Neural progenitor cell (in vitro differentiated cells): ENCODE results near the gene IFT25.

Source experiments
- CTCF ChIP-seq: fragments of 200-600 bp; sonication (generic); IDR thresholded peaks from 2 replicates; pipeline ENCODE4 v1.5.1; 2017; ENCODE audit warnings: antibody characterized with exemption, mild to moderate bottlenecking
- EZH2 ChIP-seq: fragments of 200-600 bp; sonication (generic); IDR thresholded peaks from 2 replicates; pipeline ENCODE4 v1.6.1; 2017; ENCODE audit warnings: antibody characterized with exemption, mild to moderate bottlenecking, moderate library complexity
- EZH2phosphoT487 ChIP-seq: fragments of 200-600 bp; sonication (generic); IDR thresholded peaks from 2 replicates; pipeline ENCODE4 v1.6.1; 2017; ENCODE audit warnings: antibody characterized with exemption

- TF ChIP-seq CTCF = peak; percentile 74
- no peak for TF ChIP-seq EZH2phosphoT487
- no peak for TF ChIP-seq EZH2
Measured at GRCh38 chr1:53949023-53949990, 3.8 kb upstream of the IFT25 start.
